GM21528 (cell line): ENCODE data around the gene PIK3CG.
"Not testable (repeated sequence)": the region's sequence is repeated elsewhere in the genome, so short reads cannot be mapped to it uniquely, and the experiment has no call there.

ENCODE experiments used
- ATAC-seq: cut with Tn5 transposase; IDR thresholded peaks from one replicate; pipeline ENCODE4 v1.9.1; 2021; ENCODE audit warnings: mild to moderate bottlenecking, moderate library complexity; ENCODE audit not compliant: unreplicated experiment, low FRiP score

The PIK3CG gene

DNA sequence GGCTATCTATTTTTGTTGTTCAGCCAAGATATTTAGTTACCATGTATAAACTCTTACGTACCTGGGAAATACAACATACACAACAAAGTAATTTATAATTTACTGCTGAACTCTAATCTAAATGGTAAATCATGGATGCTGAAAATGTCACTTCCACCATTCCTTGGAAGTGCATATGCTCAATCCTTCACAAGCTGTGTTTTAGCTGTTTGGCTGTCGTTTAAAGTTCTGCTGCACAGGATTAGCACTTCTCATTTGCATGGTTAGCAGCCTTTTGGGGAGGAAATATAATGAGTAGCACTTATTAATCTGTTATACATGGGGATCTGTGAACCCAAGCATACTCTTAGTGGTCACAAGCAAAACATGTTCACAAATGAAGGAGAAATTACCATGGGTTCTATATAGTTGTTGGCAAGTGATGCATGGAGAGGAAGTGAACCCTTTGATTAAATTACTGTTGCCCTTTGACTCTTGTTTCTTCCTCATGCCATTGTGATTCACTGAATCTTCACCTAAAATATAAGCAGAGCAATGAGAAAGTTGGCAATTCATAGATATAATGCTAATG lies 18.5 kb downstream of the PIK3CG start:
- ATAC-seq = no peak

DNA sequence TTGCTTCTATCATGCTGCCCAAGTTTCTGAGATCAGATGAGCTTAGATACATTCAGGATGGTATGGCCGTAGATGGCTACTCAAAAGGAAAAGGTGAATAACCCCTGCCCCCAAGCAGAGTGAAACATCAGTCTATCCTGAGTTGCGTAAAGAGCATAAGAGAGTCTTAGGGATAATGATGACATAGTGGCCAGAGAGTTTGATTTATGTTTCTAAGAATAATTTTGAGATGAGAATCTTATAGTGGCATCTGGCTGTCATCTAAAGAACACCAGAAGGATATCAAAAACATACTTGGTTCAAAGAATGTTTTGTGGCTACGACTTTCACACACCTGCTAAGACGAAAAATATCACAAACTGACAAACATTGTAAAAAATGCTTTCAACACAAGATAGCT lies 20.6 kb downstream of the PIK3CG start:
- ATAC-seq = no peak

DNA sequence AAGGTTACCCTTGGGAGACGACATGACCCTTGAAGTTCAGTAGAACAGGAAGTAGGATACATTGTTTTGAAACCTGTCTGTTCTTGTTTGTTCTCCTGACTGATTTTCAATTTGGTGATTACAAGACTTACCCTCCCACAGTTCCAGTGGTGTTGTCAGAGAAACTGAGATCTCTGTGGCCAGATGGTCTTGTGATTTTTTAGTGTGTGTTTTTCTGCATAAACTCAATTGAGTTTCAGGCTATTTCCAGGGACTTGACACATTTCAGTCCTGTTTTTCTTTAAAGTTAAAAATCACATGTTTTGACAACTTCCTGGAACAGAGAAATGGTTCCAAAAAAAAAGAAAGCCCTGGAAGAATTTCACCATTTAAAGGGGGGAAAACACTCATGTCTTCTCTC lies 22.3 kb downstream of the PIK3CG start:
- ATAC-seq = peak; percentile 59

DNA sequence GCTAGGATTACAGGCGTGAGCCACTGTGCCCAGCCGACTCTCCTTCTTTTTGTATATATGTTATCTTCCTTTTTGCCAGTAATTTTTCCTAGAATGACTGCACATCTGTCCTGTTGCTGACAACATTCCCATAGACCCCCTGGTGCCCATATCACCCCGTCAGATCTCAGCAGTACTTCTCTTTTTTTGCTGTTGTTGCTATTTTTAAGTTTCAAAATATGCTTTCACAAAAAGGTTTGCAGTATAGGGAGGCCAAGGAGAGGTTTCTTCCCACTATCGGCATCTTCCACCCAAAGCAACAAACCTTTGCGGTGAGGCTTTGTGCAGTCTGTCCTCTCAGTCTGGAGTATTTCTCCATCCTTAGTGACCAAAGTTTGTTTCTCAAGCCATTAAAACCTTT lies 23.1 kb downstream of the PIK3CG start:
- ATAC-seq = no peak

DNA sequence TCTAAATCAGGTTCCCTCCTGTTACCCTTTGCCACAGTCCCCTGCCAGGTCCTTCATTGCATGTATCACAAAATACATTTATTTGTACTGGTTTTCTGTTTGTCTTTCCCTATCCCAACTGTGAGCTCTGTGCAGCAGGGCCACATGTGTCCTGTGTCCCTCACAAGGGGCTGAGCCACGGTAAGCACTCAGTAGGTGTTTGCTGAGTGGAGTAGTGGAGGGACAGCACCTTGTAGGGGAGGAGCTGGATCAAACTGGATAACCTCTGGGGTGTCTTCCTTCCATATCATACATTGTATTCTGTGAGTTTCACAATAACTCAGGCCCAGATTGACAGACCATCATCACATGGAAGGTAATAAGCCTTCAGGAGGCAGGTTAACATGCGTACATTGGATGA lies 25.9 kb downstream of the PIK3CG start:
- no peak for ATAC-seq

DNA sequence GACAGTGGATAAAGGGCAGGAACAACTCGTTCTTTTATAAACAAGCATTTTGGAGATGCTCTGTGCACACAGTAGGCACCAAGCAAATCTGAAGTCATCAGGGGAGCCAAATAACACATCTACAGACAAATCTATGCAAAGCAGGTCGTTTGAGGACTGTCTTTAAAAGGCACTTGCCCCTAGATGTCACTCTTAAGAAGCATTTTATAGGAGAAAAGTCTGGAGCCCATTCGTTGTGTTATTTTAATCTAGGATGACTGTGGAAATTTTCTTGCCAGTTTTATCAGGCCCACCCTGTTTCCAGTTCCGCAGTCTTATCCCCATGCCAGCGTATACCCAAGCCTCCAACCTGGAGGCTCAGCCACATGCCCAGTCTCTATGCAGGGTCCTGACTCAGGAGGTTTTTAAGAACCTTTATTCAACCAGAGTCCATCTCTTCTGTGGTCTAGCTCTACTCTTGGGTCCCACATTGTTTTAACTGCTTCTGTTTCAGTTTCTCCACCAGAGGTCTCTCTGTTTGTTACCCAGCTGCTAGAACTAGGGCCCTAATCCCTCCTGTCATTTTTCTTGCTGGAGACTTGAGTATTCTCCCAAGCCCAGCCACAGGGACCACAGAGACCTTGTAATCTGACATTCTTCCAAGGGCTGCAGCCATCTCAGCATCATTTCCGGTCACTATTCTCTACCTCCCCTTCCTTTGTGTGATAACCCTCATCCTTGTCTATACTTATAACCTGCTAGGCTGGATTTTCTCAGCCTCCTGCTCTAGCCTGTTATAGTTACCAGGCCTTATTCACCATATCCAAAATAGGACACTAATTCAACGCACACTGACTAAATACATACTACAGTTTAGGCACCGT lies 26.7 kb downstream of the PIK3CG start:
- no peak for ATAC-seq

DNA sequence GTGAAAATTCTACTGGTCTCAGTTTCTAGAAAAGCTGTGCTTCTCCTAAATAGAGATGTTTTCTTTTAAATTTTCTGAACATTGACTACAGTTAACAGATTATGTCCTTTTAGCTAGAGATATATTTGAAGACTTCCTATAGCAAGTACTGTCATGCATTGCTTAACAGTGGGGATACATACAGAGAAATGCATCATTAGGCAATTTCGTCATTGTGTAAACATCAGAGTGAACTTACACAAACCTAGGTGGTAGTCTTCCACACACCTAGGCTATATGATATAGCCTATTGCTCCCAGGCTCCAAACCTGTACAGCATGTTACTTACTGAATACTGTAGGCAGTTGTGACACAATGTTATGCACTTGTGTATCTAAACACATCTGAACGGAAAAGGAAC lies 28.5 kb downstream of the PIK3CG start:
- ATAC-seq = no peak

DNA sequence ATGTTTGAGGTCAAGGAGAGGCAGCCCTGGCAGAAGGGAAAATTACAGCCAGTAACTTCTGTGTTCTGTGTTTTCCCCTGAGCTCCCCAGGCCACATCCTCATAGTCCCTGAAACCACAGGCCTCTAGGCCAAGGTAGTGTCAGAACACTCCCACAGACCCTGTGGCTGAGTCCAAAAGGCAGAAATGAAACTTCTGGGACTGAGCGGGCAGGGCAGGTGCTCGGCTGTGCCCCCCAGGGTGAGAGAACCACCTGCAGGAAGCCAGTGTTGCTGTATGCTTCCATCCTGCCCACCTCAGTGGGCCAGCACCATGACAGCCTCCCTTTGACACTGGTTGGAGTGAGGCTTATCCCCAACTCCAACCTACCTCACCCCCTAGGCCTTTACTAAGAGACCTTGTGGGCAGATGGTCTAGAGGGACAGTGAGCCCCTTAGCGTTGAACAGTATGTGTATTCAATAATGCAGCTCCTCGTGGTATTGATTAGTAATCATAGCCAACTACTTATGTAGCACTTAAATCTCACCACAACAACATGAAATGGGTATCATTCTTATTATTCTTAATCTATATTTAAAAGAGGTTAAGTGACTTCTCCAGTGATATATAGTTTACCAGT lies 30.3 kb downstream of the PIK3CG start:
- peak; percentile 94 for ATAC-seq

DNA sequence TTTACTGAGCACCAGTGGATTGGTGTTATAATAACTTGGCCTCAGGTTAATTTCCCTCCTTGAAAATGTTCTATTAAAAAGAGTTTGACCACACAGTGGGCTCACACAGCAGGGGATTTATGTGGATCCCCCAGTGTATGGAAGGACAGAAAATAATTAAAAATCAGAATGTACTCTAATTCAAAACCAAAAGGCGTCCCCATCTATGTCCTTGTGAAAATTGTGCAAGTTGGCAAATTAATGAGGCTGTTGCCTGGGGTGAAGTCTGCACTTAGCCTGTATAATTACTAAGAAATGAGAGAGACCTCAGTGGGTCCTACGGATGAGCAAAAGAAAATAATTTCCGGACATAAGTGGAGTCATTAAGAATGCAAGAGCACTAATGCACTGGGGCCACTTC lies 31.1 kb downstream of the PIK3CG start:
- no peak for ATAC-seq

DNA sequence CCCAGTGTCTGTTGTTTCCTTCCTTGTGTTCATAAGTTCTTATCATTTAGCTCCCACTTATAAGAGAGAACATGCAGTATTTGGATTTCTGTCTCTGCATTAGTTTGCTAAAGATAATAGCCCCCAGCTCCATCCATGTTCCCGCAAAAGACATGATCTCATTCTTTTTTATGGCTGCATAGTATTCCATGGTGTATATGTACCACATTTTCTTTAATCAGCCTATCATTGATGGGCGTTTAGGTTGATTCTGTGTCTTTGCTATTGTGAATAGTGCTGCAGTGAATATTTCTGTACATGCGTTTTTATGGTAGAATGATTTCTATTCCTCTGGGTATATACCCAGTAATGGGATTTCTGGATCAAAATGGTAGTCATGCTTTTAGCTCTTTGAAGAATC lies 32.5 kb downstream of the PIK3CG start:
- ATAC-seq = not testable (repeated sequence)

DNA sequence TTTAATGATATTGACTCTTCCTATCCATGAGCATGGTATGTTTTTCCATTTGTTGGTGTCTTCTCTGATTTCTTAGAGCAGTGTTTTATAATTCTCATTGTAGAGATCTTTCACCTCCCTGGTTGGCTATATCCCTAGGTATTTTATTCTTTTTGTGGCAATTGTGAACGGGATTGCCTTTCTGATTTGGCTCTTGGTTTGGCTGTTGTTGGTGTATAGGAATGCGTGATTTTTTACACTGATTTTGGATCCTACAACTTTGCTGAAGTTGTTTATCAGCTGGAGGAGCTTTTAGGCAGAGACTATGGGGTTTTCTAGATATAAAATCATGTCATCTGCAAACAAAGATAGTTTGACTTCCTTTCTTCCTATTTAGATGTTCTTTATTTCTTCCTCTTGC lies 33.9 kb downstream of the PIK3CG start:
- ATAC-seq = not testable (repeated sequence)

DNA sequence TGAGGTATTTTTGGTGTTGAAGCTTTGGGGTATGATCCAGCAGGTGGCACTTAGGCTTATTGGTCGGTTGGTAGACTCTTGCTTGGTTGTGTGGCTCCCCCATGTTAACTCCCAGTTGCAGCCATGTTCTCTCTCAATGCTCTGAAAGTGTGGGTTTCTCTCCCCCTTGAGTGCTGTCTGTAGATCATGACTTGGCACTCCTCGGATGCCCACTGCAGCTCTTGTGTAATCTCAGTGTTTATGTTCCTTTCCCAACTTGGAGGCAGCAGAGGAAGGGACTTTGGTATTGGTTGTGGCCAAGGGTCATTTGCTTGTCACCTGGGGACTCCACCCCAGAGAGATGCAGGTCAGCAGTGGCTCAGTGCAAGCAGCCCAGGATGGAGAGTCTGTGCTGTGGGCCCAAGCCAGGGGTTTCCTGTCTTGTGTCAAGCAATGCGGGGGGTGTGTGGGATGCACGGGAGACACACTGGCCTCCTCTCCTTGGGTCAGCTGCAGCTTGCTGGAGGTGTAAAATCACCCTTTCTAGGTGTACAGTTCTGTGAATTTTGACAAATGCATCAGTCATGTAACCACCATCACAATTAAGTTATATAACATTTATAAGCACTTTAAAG lies 36.9 kb downstream of the PIK3CG start:
- no peak for ATAC-seq

DNA sequence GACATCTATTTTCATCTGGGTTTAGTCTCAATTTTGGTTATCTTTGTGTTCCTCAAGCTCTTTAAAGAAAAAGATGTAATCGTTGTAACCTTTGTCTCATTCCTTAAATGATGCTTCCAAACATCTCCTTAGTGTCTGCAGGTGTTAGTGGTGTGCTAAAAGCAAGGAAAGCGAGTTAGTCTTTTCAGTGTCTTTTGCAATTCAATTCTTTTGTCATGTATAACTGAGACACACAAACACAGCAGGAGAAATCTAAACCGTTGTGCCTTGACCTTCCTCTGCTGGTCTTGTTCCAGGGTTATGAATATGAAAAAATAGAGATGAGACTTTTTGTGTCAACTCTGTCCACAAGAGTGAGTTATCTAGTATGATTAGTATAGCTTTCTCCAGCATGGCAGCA lies 40.7 kb downstream of the PIK3CG start:
- ATAC-seq = no peak

DNA sequence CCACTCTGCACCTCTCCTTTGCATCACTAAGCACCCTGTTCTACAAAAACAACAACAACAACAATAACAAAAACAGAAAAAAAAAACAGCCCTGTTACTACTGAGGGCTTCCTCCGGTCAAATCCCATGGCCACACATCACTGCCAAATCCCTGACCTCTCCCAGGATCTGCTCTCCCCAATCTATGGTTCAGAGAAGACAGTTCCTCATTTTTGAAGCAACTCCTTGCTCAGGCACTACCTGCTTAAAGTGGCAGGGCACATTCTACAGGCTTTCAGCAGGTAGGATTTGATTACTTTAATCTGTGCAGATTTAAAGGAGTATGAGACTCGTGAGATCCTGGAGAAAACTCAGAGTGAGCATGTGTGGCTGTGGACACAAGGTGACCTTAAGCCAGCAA lies 46.9 kb downstream of the PIK3CG start:
- ATAC-seq = no peak

DNA sequence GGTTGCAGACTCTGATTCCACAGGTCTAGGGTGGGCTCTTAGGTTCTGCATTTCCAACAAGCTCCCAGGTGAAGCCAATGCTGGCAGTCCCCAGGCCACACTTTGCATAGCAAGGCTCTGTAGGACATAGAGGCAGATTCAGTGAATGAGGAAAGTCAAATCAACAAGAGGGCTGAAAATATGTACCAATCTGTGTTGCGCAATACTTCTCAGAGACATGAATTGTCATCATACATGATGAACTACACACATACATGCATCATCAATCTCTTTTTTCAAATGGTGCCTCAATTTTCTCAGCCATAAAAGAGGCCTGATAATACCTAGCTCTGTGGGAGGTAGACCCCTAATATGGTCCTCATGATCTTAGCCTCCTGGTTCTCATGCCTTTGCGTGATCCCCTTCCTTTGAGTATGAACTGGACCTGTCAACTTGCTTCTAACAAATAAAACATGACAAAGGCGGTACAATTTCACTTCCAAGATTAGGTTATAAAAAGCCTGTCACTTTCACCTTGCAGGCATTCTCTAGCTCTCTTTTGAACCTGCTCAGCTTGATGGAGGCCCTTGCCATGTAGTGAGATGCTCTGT lies 49.0 kb downstream of the PIK3CG start:
- no peak for ATAC-seq

DNA sequence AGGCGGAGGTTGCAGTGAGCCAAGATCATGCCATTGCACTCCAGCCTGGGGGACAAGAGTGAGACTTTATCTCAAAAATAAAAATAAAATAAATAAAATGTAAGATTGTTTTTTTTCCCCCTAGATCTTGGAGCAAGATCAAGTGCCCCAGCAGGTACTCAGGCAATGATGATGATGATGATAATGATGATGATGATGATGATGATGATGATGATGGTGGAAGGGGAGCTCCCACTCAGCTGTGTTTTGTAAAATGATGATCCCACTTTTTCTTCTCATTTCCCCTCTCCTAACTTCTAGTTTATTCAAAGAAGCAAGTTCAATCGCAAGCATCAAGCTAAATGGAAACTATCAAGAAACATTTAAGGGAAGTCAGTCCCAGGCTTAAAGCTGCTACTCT lies 50.3 kb downstream of the PIK3CG start:
- no peak for ATAC-seq

DNA sequence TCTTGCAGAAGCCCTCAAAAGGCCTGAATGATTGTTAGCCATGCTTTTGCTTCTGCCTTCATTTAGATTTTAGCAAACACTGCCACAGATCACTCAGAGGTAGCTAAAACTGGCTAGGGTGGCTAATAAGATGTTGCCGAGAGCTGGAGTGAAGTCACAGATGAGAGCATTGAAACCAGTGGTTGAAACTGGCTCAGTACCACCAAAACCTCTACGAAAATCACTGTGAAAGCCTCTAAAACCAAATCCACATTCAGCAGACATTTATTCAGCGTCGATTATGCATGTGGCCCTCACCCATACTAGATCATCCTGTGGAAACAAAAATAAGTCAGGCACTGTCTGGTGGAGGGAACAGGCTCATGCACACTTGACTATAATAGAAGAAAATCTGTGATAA lies 50.8 kb downstream of the PIK3CG start:
- ATAC-seq = peak; percentile 98

DNA sequence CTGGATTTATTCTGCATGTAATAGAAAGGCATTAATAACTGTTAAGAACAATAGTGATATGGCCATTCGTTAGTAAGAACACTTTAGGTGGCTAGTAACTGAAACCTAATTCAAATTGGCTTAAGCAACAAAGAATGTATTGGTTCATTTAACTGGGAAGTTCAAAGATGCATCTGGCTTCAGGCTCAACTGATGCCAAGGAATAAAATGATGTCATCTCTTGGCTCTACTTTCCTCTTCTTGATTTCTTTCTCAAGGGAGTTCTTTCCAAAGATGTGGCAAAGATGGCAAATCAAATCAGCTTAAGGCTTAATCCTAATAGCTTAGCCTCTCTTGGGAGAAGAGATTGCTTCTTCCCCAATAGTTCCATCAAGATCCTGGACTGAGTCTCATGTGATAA lies 51.6 kb downstream of the PIK3CG start:
- ATAC-seq = no peak

DNA sequence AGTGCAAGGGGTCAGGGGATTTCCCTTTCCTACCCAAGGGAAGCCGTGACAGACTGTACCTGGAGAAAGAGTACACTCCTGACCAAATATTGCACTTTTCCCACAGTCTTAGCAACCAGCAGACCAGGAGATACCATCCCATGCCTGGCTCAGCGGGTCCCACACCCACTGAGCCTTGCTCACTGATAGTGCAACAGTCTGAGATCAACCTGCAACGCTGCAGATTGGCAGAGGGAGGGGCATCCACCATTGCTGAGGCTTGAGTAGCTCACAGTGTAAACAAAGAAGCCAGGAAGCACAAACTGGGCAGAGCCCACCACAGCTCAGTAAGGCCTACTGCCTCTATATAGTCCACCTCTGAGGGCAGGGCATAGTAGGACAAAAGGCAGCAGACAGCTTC lies 53.9 kb downstream of the PIK3CG start:
- ATAC-seq = no peak

DNA sequence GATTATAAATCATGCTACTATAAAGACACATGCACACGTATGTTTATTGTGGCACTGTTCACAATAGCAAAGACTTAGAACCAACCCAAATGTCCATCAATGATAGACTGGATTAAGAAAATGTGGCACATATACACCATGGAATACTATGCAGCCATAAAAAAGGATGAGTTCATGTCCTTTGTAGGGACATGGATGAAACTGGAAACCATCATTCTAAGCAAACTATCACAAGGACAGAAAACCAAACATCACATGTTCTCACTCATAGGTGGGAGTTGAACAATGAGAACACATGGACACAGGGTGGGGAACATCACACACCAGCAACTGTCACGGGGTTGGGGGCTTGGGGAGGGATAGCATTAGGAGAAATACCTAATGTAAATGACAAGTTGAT lies 59.4 kb downstream of the PIK3CG start:
- not testable (repeated sequence) for ATAC-seq

DNA sequence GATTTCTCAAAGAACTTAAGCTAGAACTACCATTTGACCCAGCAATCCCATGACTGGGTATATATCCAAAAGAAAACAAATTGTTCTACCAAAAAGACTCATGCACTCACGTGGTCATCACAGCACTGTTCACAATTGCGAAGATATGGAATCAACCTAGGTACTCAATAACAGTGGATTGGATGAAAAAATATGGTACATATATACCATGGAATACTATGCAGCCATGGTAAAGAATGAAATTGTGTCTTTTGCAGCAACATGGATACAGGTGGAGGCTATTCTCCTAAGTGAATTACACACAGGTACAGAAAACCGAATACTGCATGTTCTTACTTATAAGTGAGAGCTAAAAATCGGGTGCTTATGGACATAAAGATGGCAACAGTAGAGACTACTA lies 61.8 kb downstream of the PIK3CG start:
- ATAC-seq = no peak
